Measurements from ENCODE around the gene SLC26A3.

DNA sequence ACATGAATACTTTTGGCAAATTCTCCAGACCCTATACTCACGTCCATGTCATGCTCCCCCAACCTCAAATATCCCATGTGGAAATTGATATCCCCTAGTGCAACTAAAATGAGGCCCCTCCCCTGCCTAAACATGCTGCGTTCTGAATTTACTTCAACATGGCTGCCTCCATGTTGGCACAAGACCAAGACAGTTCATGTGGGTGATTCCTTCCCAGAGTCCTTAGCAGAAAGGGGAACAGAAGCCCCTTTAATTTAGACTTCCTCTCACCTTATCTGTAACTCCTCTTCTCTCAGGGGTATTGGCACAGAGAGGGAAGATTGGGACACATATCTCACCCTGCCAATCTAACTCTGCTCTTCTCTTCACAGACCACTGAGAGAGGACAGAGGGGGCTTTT, 24.5 kb upstream of the SLC26A3 start:
- no peak for TF ChIP-seq CTCF (IDR thresholded peaks at IDR 0.05)
- TF ChIP-seq POLR2A (IDR thresholded peaks at IDR 0.05), result no peak

All from adrenal gland (tissue), 5 donors.